Loucy (cell line): Measurements from ENCODE around the gene SCYL3.

Source experiments
- EZH2phosphoT487 ChIP-seq: fragments of 200-600 bp; IDR thresholded peaks from 2 replicates; pipeline ENCODE4 v1.6.1; 2018; ENCODE audit warnings: antibody characterized with exemption, mild to moderate bottlenecking, moderate library complexity, borderline replicate concordance
- TF ChIP-seq, protein P1 (sequence below): fragments of 200-600 bp; sonication (generic); conservative IDR thresholded peaks from 2 replicates; pipeline ENCODE4 v1.5.1; 2014; ENCODE audit warnings: mild to moderate bottlenecking, antibody characterized with exemption, low read length

DNA sequence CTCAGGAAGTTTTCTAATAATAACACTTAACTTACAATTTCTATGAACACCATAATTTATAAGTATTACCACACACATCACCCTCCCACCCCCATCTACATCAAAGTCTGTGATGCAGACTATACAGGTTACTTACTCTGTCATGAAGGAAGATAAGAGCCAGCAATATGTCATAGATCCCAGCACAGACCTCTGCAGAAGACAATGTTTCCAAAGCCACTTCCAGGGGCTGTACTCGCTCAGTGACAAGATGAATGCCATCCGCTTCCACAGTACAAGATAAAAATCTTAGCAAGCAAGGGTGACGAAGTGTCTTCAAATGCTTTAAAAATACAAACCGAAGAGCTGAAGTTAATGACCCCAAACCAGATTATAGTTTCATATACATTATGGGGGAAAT lies 15.2 kb downstream of the SCYL3 start:
- TF ChIP-seq, protein P1, sequence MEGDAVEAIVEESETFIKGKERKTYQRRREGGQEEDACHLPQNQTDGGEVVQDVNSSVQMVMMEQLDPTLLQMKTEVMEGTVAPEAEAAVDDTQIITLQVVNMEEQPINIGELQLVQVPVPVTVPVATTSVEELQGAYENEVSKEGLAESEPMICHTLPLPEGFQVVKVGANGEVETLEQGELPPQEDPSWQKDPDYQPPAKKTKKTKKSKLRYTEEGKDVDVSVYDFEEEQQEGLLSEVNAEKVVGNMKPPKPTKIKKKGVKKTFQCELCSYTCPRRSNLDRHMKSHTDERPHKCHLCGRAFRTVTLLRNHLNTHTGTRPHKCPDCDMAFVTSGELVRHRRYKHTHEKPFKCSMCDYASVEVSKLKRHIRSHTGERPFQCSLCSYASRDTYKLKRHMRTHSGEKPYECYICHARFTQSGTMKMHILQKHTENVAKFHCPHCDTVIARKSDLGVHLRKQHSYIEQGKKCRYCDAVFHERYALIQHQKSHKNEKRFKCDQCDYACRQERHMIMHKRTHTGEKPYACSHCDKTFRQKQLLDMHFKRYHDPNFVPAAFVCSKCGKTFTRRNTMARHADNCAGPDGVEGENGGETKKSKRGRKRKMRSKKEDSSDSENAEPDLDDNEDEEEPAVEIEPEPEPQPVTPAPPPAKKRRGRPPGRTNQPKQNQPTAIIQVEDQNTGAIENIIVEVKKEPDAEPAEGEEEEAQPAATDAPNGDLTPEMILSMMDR = no peak
- TF ChIP-seq EZH2phosphoT487 = no peak
